NCI-H2107 (cell line): ENCODE data around the gene P2RY8.
"Not testable (repeated sequence)": the region's sequence is repeated elsewhere in the genome, so short reads cannot be mapped to it uniquely, and the experiment has no call there.

Experiments used
- DNase-seq: peaks from one replicate; lab custom pipeline; 2025; lab: John Stamatoyannopoulos, UW

P2RY8 gene

DNA sequence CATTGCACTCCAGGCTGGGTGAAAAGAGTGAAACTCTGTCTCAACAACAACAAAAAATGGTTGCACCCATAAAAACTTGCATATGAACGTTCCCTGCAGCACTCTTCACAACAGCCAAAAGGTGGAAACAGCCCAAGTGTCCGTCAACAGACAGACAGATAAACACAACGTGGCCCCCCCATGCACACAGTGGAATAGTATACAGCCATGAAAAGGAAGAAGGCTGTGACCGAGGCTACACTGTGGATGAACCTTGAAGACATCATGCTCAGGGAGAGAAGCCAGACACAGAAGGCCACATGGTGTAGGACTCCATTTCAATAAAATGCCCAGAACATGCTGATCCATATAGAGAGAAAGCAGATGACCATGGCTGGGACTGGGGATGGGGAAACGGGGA, 50.8 kb downstream of the P2RY8 start:
- no peak for DNase-seq

DNA sequence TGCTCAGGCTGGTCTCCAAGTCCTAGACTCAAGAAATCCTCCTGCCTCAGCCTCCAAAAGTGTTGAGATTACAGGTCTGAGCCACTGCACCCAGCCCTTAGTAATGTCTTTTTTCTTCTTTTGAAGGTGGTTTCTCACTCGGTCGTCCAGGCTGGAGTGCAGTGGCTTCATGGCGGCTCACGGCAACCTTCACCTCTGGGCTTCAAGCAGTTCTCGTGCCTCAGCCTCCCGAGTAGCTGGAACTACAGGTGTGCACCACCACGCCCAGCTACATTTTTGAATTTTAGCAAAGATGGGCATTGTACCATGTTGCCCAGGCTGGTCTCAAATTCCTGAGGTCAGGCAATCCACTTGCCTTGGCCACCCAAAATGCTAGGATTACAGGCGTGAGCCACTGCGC, 52.0 kb downstream of the P2RY8 start:
- DNase-seq = no peak

DNA sequence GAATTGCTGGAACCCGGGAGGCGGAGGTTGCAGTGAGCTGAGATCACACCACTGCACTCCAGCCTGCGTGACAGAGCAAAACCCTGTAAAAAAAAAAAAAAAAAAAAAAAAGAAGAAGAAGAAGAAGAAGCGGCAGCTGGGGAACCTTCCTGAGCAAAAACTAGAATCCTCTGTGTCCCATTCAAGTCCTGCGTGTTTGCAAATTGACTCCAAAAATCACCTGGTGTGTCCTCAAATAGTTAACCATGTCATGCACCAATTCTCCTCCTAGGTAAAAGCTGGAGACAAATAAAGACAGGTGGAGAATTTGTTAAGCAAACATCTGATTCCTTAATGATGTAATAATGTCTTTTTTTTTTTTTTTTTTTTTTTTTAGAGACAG, 52.4 kb downstream of the P2RY8 start:
- DNase-seq = no peak

DNA sequence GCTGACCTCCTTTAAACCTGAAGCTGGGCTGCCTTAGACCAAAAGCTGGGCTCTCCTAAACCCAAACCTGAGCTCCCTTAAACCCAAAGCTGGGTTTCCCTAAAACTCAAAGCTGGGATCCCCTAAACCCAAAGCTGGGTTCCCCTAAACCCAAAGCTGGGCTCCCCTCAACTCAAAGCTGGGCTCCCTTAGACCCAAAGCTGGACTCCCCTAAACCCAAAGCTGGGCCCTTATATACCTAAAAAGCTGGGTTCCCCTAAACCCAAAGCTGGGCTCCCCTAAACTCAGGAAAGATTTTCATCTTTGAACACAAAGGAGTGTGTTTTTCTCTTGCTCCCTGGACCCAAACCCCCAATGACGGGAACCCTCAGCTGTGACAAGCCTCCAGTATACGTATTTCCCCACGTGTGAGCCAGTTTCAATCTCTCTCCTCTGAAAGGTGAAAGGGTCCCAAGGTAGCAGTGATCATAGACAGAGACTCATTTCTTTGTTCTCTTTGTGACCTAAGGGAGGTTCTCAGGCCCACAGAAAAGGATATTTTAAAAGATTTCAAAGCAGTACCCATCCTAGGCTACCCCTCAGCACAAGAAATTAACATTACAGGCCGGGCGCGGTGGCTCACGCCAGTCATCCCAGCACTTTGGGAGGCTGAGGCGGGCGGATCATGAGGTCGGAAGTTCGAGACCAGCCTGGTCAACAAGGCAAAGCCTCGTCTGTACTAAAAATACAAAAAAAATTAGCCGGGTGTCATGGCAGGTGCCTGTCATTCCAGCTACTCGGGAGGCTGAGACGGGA, 52.9 kb downstream of the P2RY8 start:
- no peak for DNase-seq

DNA sequence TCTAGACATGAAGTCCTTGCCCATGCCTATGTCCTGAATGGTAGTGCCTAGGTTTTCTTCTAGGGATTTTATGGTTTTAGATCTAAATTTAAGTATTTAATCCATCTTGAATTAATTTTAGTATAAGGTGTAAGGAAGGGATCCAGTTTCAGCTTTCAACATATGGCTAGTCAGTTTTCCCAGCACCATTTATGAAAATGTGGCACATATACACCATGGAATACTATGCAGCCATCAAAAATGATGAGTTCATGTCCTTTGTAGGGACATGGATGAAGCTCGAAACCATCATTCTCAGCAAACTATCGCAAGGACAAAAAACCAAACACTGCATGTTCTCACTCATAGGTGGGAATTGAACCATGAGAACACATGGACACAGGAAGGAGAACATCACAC, 54.5 kb downstream of the P2RY8 start:
- not testable (repeated sequence) for DNase-seq

DNA sequence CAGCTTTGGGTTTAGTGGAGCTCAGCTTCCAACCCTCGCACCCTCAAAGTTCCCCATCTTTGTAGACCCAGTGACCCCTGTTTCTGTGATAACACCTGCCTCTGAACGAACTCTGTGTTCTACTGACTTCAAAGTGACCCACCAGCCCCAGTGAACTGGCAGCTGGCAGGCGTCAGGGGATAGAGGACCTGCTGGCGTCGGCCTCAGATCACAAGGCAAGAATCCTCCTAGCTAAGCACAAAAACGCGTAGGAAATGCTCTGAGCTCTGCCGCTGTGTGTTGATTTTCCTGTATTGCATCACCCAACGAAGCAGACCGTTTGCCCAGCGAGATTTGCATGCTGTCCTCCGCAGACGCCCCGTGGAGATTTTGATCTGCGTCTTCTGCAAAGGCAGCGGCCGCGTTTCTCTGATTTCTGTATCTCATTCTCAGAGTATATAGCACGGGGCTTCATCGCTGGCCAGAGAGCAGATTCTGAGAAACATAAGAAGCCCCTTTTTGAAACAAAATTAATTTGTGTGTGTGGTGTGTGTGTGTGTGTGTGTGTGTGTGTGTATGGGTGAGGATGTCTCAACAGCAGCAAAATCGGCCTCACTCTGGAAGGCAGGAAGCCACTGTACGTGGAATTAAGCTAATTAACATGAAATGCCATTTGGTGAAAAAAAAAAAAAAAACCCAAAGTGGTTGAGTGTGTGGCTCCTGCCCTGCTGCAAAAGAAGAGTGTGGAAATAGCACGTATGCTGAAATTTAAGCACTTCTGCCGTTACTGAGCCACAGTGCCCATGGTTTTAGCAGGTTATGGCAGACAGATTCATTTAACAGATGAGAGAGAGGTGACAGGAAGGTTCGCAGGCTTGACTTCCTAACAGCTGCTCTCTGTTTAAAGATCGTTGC, 55.1 kb downstream of the P2RY8 start:
- no peak for DNase-seq

DNA sequence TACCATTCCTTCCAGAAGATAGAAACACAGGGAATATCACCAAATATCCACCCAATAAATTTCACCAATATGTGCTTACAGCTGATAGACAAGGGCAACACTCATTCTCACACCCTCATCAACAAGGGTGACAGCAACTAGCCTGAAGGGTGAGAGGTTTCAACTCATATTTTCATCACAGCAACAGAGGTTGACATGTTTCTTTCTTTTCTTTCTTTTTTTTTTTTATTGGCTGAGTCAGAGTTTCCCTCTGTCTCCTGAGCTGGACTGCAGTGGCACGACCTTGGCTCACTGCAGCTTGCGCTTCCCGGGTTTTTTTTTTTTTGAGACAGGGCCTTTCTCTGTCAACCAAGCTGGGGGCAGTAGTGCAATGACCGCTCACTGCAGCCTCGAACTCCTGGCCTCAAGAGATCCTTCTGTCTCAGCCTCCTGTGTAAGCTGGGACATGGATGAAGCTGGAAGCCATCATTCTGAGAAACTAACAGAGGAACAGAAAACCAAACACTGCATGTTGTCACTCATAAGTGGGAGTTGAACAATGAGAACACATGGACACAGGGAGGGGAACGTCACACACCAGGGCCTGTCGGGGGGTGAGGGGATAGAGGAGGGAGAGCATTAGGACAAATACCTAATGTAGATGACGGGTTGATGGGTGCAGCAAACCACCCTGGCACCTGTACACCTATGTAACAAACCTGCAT, 56.8 kb downstream of the P2RY8 start:
- DNase-seq = no peak

DNA sequence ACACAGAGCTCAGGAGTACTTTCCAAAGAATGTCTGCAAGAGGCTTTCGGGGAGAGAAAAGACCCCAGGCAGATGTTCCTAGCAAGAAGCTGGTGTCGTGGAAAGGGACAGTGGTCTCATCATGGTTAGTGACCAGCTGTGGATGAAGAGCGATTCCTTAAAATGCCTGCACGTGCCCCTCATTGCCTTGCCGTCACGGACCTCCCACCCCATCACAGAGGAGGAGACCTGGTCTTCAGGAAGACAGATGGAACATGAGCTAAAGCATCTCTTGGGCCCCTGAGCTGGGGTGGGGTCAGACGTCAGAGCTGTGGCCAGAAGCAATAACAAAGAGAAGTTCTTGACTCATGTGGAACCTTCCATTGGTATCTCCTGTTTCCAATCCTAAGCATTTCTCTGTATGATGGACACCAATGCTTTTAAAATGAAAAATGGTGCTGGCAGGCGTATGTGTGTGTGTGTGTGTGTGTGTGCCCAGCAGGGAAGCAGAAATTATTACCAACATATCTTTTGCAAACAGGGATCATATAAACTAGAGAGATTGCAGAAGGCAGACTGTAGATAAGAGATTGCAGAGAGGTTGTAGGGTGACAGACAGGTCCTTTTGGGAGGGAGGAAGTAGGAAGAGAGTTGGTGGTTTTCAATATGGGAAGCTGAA, 59.1 kb downstream of the P2RY8 start:
- DNase-seq = no peak

DNA sequence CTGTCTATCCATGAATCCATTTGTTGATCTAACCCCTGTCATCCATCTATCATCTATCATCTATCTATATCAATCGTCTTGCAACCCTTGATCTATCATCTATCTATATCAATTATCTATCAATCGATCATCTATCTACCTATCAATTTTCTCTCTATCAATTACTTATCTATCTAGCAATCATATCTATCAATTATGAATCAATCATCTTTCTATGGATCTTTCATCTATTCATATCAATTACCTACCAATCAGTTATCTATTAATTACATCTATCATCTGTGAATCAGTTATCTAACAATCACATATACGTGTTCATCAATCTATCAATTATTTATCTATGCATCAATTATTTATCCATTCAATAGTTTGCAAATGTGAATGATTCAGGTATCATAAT, 59.8 kb downstream of the P2RY8 start:
- no peak for DNase-seq

DNA sequence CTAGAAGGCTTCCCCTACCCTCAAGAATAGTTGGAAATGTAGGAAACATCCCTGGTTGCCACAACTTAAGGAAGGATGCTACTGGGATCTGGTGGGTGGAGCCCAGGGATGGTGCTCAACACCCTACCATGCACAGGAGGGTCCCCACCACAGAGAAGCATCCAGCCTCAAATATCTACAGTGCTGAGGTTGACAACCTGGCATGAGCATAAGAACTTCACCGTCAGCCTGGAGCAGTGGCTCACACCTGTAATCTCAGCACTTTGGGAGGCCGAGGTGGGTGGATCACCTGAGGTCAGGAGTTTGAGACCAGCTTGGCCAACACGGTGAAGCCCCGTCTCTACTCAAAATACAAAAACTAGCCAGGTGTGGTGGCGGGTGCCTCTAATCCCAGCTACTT, 60.3 kb downstream of the P2RY8 start:
- DNase-seq = no peak

DNA sequence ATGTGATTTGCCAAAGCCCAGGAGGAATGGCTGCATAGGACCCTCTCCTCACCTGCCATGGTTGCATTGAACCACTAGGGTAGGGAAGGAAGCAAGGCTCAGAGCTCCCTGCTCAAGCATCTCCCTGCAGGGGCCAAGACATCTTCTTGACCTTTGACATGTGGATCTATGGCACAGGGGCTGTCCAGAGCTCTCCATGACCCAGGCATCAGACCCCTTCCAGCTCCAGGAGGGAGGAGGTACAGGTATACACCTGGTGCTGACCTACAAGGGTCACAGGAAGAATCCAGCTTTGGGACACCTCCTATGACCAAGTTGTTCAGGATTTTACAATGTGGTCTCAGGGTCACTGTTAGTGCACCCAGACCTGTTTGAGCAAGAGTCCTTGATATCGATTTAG, 61.1 kb downstream of the P2RY8 start:
- DNase-seq = no peak

DNA sequence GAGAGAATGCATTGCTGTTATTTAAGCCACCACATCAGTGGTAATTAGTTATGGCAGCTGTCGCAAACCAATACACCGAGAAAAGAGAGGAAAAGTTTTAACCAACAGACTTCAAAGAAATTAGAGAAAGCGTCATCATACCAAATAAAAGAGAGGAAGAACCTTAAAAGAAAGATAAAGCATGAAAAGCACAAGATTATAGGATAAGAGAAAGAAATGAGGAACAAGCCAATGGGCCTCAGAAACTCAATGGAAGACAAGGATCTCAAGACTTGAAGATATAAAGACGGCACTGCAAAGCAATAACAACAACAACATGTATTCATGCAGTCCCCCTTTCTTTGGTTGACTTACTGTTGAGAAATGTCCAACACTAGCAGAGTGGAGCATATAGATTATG, 61.5 kb downstream of the P2RY8 start:
- no peak for DNase-seq

DNA sequence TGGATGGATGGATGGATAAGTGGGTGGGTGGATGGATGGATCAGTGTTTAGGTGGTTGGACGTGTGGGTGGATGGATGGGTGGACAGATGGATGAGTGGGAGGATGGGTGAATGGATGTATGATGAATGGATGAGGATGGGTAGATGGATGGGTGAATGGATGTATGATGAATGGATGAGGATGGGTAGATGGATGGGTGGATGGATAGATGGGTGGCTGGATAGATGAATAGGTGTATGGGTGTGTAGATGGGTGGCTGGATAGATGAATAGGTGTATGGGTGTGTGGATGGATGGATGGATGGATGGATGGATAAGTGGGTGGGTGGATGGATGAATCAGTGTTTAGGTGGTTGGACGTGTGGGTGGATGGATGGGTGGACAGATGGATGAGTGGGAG, 62.4 kb downstream of the P2RY8 start:
- DNase-seq = not testable (repeated sequence)

DNA sequence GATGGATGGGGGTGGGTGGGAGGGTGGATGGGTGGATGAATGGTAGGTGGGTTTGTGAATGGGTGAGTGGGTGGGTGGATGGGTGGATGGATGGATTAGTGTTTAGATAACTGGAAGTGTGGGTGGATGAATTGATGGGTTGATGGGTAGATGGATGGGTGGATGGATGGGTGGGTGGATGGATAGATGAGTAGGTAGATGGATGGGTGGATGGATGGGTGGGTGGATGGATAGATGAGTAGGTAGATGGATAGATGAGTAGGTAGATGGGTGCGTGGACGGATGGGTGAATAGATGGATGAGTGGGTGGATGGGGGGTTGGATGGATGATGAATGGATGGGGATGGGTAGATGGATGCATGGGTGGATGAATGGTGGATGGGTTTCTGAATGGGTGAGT, 64.0 kb downstream of the P2RY8 start:
- DNase-seq = no peak

DNA sequence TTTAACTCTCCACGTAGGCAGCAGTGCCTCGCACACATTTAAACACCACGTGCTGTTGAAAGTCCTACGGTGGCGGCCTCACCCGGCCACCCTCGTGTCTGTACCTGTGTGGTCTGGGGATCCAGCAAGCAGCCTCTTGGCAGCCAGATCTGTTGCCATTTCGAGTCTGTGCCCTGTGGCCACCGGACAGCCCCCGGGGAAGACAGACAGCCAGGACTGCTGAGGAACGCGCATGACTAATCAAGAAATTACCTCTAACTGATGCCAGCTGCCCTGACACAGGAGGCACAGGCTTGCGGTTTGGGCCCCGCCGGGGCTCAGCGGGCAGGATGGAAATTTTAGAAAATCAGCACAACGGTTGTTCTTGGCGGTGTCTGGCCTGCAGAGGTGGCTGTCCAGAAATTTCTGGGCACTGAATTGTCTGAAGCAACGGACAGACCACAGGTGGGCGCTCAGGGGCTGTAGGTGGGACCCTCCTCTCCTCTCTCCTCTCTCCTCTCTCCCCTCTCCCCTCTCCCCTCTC, 68.7 kb downstream of the P2RY8 start:
- no peak for DNase-seq

DNA sequence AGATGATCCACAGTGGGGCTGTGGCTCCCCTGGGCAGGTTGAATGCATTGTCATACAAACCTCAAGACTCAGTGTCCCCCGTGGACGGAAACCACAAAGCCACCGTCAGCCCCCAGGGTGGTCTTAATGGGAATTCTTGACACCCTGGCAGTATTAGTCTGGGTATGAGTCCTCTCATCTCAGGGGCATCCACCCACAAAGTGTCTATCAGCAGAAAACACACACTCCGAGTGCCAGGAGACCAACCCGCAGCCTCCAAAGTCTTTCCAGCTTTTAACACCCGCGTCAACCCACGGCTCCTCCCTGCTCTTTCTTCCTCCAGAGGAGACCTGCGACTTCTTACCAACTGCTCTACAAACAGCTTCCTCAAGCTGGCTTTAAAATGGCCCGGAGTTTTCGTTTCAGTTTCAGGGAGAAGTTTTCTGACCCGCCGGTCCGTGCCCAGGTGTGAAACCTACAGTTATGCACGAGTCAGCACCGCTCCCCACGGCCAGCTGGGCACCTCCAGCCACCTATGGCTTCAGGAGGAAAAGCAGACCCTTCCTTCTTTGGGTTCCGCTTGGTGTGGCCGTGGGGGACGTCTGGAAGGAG, 69.9 kb downstream of the P2RY8 start:
- no peak for DNase-seq

DNA sequence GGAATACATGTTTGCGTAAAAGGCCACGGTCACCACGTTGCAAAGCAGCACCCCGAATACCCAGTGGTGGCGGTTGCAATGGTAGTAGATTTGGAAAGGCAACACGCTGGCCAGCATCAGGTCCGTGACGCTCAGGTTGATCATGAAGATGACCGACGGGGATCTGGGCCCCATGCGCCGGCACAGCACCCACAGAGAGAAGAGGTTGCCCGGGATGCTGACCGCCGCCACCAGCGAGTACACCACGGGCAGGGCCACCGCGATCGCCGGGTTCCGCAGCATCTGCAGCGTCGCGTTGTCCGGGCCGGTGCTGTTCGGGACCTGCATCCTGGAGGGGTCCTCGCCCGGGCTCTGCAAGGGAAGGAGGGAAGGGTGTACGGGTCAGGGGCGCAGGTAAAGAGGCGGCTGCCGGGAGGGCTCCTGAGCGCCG, 70.7 kb downstream of the P2RY8 start:
- no peak for DNase-seq

DNA sequence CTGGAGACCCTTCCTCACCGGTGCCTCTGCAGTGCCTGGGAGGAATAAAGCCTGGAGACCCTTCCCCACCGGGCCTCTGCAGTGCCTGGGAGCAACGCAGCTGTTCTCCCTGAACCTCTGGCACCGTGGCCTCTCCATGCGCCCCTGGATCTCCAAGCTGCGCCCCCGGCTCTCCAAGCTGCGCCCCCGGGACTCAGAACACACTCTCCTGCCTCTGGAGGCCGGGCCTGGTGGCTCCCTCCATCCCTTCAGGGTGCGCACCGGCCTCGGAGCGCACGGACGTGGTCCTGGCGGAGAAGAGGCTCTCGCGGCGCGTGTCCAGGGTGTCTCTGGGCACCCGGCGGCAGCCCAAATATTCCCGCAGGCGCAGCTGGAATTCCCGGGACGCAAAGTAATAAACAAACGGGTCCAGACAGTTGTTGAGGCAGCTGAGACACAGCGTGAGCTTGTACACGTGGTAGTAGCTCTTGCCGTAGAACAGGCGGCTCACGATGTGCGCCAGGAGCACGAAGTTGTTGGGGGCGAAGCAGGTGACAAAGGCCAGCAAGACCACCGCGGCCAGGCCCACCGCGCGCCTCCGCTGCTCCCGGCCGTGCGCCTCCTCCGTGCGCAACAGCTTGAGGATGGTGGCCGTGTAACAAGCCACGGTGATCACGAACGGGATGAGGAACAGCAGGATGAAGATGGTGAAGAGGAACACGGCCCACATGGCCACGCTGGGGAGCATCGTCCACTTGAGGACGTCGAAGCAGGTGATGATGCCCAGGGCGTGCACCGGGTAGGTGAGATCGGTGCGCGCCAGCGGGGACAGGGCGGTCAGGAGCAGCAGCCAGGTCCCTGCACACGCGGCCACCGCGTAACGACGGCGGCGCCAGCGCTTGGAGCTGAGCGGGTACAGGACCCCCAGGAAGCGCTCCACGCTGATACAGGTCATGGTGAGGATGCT, 71.4 kb downstream of the P2RY8 start:
- DNase-seq = no peak

DNA sequence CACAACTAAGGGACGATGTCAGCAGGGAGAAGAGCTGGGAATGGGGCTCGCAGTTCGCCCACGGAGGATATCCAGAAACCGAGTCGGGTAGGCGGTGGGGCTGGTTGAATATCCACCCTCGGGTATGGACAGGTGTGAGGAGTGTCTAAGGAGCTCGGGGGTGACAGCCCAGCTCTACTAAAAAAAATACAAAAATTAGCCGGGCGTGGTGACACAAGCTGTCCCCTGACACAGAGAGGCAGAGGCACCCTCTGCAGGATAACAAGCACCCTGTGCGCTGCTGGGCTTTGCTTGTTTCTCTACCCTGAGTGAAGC, 72.1 kb downstream of the P2RY8 start:
- no peak for DNase-seq
